K562 (cell line): ENCODE results near the gene ORAI3. TPM values are rescaled to one million over a fixed set of nuclear protein-coding genes. Genes with fewer than 3 reads are reported as not detected.

ENCODE experiments used
- ATAC-seq: fragments of 200-7000 bp; cut with Tn5 transposase; 3 replicates; pipeline ENCODE4 v1.9.1; 2020; ENCODE audit warnings: moderate library complexity
- BruUV-seq: library from RNA; stranded (reverse); fragments of 400-500 nt; replicated peaks from 2 replicates; lab custom pipeline; 2021; lab: Mats Ljungman, UMichigan
- CTCF ChIA-PET: fragments of 300-600 bp; formaldehyde crosslinking; extraction: SDS; loops from one replicate; lab custom pipeline; 2021; ENCODE audit warnings: low intra/inter-chr PET ratio; lab: Yijun Ruan, JAX
- POLR2A ChIA-PET: fragments of 300-600, 350-650 bp; sonication (Branson Sonifier 250); formaldehyde crosslinking; extraction: SDS; loops from one replicate; lab custom pipeline; 2021; ENCODE audit warnings: antibody characterized with exemption, inconsistent platforms; lab: Yijun Ruan, JAX
- DNase-seq, 4 experiments: peaks; one replicate each; pipeline versions ENCODE4 v3.0.0 to v3.0.0-alpha.2; 2011 to 2018; ENCODE audit warnings: low spot score in 3 of 4, mixed read lengths in 3 of 4; ENCODE audit errors: extremely low read depth in 1 of 4
- FAIRE-seq: peaks from 2 replicates; lab custom pipeline; 2011; peaks lifted over from hg19 to GRCh38; lab: Jason Lieb, UNC
- H2AFZ ChIP-seq: 2 replicates; pipeline ENCODE4 v1.6.0; 2011; ENCODE audit warnings: low read depth, low read length, control low read depth, inconsistent platforms
- H3K27ac ChIP-seq: fragments of 200-600 bp; 3 replicates; pipeline ENCODE4 v1.8.0; 2011; ENCODE audit warnings: low read depth, mild to moderate bottlenecking, control low read depth, inconsistent platforms, low read length, moderate library complexity, mixed read lengths; ENCODE audit errors: extremely low read depth
- H3K27me3 ChIP-seq, 2 experiments: fragments of 300-600 bp in 1 of 2; 2 replicates in 1 of 2; 3 replicates in 1 of 2; pipeline versions ENCODE4 v1.6.0 to v1.8.0; 2011; ENCODE audit warnings: inconsistent platforms in 2 of 2, low read length in 2 of 2, mild to moderate bottlenecking in 1 of 2, mixed read lengths in 1 of 2, moderate library complexity in 1 of 2; ENCODE audit not compliant: control insufficient read depth in 2 of 2, insufficient read depth in 2 of 2
- H3K36me3 ChIP-seq: fragments of 300-600 bp; 3 replicates; pipeline ENCODE4 v1.8.0; 2011; ENCODE audit warnings: mild to moderate bottlenecking, low read length, inconsistent platforms; ENCODE audit not compliant: control insufficient read depth, insufficient read depth
- H3K4me1 ChIP-seq, 2 experiments: fragments of 200-600 bp in 1 of 2; replicated peaks in 1 of 2; 2 replicates in 1 of 2; 3 replicates in 1 of 2; pipeline versions ENCODE4 v1.5.1 to v1.8.0; 2011; ENCODE audit warnings: inconsistent platforms in 2 of 2, low read length in 2 of 2, mild to moderate bottlenecking in 1 of 2, mixed read lengths in 1 of 2, moderate library complexity in 1 of 2; ENCODE audit not compliant: control insufficient read depth in 2 of 2, insufficient read depth in 2 of 2
- H3K4me2 ChIP-seq: 2 replicates; pipeline ENCODE4 v1.6.1; 2011; ENCODE audit warnings: low read length, control low read depth, inconsistent platforms, mixed read lengths; ENCODE audit not compliant: insufficient read depth
- H3K4me3 ChIP-seq: fragments of 200-600 bp; sonication (generic), shearing (Covaris generic); 2 replicates; pipeline ENCODE4 v1.5.1; 2016; ENCODE audit warnings: control low read depth, inconsistent platforms
- H3K79me2 ChIP-seq: fragments of 200-600 bp; 3 replicates; pipeline ENCODE4 v1.8.0; 2011; ENCODE audit warnings: low read length, inconsistent platforms; ENCODE audit not compliant: control insufficient read depth, insufficient read depth
- H3K9ac ChIP-seq, 2 experiments: 2 replicates each; pipeline versions ENCODE4 v1.6.0 to v1.6.1; 2011; ENCODE audit warnings: low read depth in 2 of 2, low read length in 2 of 2, control low read depth in 1 of 2, inconsistent platforms in 1 of 2, mild to moderate bottlenecking in 1 of 2, mixed read lengths in 1 of 2; ENCODE audit not compliant: insufficient read depth in 1 of 2
- H3K9me1 ChIP-seq: one replicate; pipeline ENCODE4 v1.6.0; 2011; ENCODE audit warnings: inconsistent platforms, mild to moderate bottlenecking, low read length, moderate library complexity; ENCODE audit not compliant: control insufficient read depth, insufficient read depth
- H3K9me3 ChIP-seq: replicated peaks from 2 replicates; pipeline ENCODE4 v1.5.1; 2011; ENCODE audit warnings: low read depth, low read length, inconsistent platforms; ENCODE audit not compliant: control insufficient read depth, insufficient read depth
- H4K20me1 ChIP-seq: replicated peaks from 2 replicates; pipeline ENCODE4 v1.6.1; 2011; ENCODE audit warnings: low read length, inconsistent platforms, mixed read lengths; ENCODE audit not compliant: control insufficient read depth, insufficient read depth
- CREB1 ChIP-seq, 2 experiments: sonication (generic) in 1 of 2; formaldehyde crosslinking in 1 of 2; IDR thresholded peaks; 2 replicates each; pipeline versions ENCODE4 v1.6.1 to v1.8.0; 2012 to 2022; ENCODE audit warnings: inconsistent platforms in 1 of 2, mild to moderate bottlenecking in 1 of 2, missing genetic modification reagents in 1 of 2, moderate library complexity in 1 of 2
- CREM ChIP-seq: IDR thresholded peaks from 2 replicates; pipeline ENCODE4 v1.6.1; 2014; ENCODE audit warnings: antibody characterized with exemption, low read depth
- EGR1 ChIP-seq: fragments of 450-650 bp; conservative IDR thresholded peaks from 2 replicates; pipeline ENCODE4 v1.6.1; 2017; ENCODE audit warnings: mild to moderate bottlenecking
- FIP1L1 ChIP-seq: fragments of 200-400 bp; formaldehyde crosslinking; IDR thresholded peaks from 2 replicates; pipeline ENCODE4 v1.6.1; 2018; ENCODE audit warnings: mild to moderate bottlenecking, low read depth, low read length; ENCODE audit not compliant: poor library complexity, severe bottlenecking
- KLF10 ChIP-seq: fragments of 250-450 bp; sonication (Bioruptor Pico); IDR thresholded peaks from 2 replicates; pipeline ENCODE4 v1.6.1; 2021; ENCODE audit warnings: matching md5 sums
- NBN ChIP-seq: fragments of 450-650 bp; IDR thresholded peaks from 2 replicates; pipeline ENCODE4 v1.6.1; 2016; ENCODE audit warnings: low read depth, mild to moderate bottlenecking
- NFIC ChIP-seq: fragments of 450-650 bp; IDR thresholded peaks from 2 replicates; pipeline ENCODE4 v1.6.1; 2017; ENCODE audit warnings: mild to moderate bottlenecking, inconsistent platforms
- NFIX ChIP-seq: fragments of 250-450 bp; sonication (Bioruptor Pico); IDR thresholded peaks from 2 replicates; pipeline ENCODE4 v1.4.0; 2020; ENCODE audit warnings: low read depth, mild to moderate bottlenecking, moderate library complexity
- NFXL1 ChIP-seq: fragments of 450-650 bp; formaldehyde crosslinking; IDR thresholded peaks from 2 replicates; pipeline ENCODE4 v1.4.0; 2021; ENCODE audit warnings: mild to moderate bottlenecking
- PCBP1 ChIP-seq: fragments of 200-400 bp; formaldehyde crosslinking; IDR thresholded peaks from 2 replicates; pipeline ENCODE4 v1.6.1; 2018; ENCODE audit warnings: mild to moderate bottlenecking, low read depth, low read length; ENCODE audit not compliant: poor library complexity, severe bottlenecking
- RBFOX2 ChIP-seq: fragments of 200-400 bp; formaldehyde crosslinking; IDR thresholded peaks from 2 replicates; pipeline ENCODE4 v1.6.1; 2017; ENCODE audit warnings: low read depth, mild to moderate bottlenecking, low read length, moderate library complexity
- RHOXF2B ChIP-seq: fragments of 250-450 bp; sonication (Bioruptor Pico); conservative IDR thresholded peaks from 2 replicates; pipeline ENCODE4 v1.5.1; 2021
- SIX5 ChIP-seq, 2 experiments: IDR thresholded peaks; 2 replicates each; pipeline ENCODE4 v1.6.1; 2011; ENCODE audit warnings: low read length in 2 of 2, borderline replicate concordance in 1 of 2, low read depth in 1 of 2, mild to moderate bottlenecking in 1 of 2, moderate library complexity in 1 of 2; ENCODE audit not compliant: insufficient read depth in 1 of 2
- STAG1 ChIP-seq: sonication (generic); formaldehyde crosslinking; IDR thresholded peaks from 2 replicates; pipeline ENCODE4 v1.5.0; 2020; ENCODE audit warnings: missing genetic modification reagents, borderline replicate concordance
- TAF7 ChIP-seq: fragments of 450-650 bp; IDR thresholded peaks from 2 replicates; pipeline ENCODE4 v1.6.1; 2016; ENCODE audit warnings: missing genetic modification characterization, missing compliant biosample characterization
- ZEB2 ChIP-seq: fragments of 450-650 bp; IDR thresholded peaks from 2 replicates; pipeline ENCODE4 v1.6.1; 2016
- ZFP36 ChIP-seq: fragments of 150-350 bp; IDR thresholded peaks from 2 replicates; pipeline ENCODE4 v1.6.1; 2018; ENCODE audit warnings: low read length, low read depth; ENCODE audit not compliant: partially characterized antibody
- ZNF324 ChIP-seq: fragments of 250-450 bp; sonication (Bioruptor Pico); IDR thresholded peaks from 2 replicates; pipeline ENCODE4 v1.4.0; 2020; ENCODE audit warnings: mild to moderate bottlenecking
- ZNF431 ChIP-seq: sonication (generic); formaldehyde crosslinking; IDR thresholded peaks from 2 replicates; pipeline ENCODE4 v1.8.0; 2022; ENCODE audit warnings: mild to moderate bottlenecking, missing genetic modification reagents
- WGBS: fragments of 100-300 bp; shearing (Covaris generic); methylation state at CpG from one replicate; pipeline ENCODE4 v1.1.6; 2016; ENCODE audit warnings: low coverage, mixed read lengths; ENCODE audit not compliant: insufficient coverage; ENCODE audit errors: missing lambda C conversion rate; 5-methylcytosine and 5-hydroxymethylcytosine counted together
- in situ Hi-C: fragments of 300-500 bp; cut with MboI; formaldehyde crosslinking; loops from 4 replicates; pipeline ENCODE4 v1.15.0; 2018; ENCODE audit warnings: inconsistent platforms, mixed read lengths
- intact Hi-C: fragments of 100-400 bp; cut with micrococcal nuclease; formaldehyde crosslinking; loops from 2 replicates; pipeline ENCODE4 v1.14.2; 2022
- polyA plus RNA-seq, 8 experiments: library from polyadenylated mRNA; depleted of rRNA in 4 of 8; stranded (reverse) in 5 of 8; unstranded in 3 of 8; fragments of >200 nt; fragmentation: Nextera tagmentation in 2 of 8; fragmentation: Illumina TruSeq in 1 of 8; extraction: Ambion mirVana in 2 of 8; extraction: Trizol in 1 of 8; gene quantifications; 2 replicates each; pipeline versions ENCODE4 v1.2.1 to v1.2.3, GENCODE V29; 2011 to 2014; ENCODE audit warnings: inconsistent platforms in 1 of 8, missing spikeins in 1 of 8
- total RNA-seq, 7 experiments: library from RNA; depleted of rRNA in 6 of 7; stranded (reverse); fragments of >200 nt in 6 of 7; fragmentation: Illumina TruSeq in 2 of 7; extraction: Trizol in 2 of 7; gene quantifications; 2 replicates each; pipeline versions ENCODE4 v1.2.1 to v1.2.3, GENCODE V29; 2011 to 2021; ENCODE audit warnings: low replicate concordance in 1 of 7
- TF ChIP-seq, protein P1 (sequence below): fragments of 200-800 bp; sonication (Bioruptor generic); IDR thresholded peaks from 2 replicates; pipeline ENCODE4 v1.6.1; 2017; ENCODE audit warnings: missing genetic modification characterization, missing compliant biosample characterization

ORAI3 gene
- total and polyA plus RNA-seq, 9 of the 15 experiments (the other 6 are each of a cell fraction or from before 2014, with no cell fraction given): 4.9 to 23.3 (median 14.1) TPM

DNA sequence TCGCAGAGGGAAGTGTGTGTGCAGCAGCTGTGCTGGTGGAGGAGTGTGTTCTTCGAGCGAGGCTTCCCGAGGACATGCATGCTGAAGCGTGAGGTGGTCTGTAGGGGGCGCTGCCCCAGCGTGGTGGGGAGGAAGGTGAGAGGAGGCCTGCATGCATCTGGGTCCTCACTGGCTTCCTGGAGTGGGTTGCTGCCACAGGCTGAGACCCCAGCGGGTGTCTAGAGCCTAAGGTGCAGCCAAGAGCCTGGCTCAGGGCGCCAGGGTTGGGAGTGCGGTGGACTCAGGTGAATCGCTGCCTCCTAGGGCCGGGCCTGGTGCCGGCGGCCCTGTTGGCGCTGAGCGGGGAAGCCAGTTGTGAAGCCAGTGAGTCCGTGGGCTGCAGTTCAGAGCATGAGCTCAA, 28.6 kb downstream of the ORAI3 start (continued):
- TF ChIP-seq CREB1 (IDR thresholded peaks at IDR 0.05) (no peak), CREB1 (CRISPR knock-in tag; IDR thresholded peaks at IDR 0.05) (no peak), NFIC (no peak), ZNF324 (CRISPR knock-in tag) (no peak)
- TF ChIP-seq, all 486 proteins: peak for 8

DNA sequence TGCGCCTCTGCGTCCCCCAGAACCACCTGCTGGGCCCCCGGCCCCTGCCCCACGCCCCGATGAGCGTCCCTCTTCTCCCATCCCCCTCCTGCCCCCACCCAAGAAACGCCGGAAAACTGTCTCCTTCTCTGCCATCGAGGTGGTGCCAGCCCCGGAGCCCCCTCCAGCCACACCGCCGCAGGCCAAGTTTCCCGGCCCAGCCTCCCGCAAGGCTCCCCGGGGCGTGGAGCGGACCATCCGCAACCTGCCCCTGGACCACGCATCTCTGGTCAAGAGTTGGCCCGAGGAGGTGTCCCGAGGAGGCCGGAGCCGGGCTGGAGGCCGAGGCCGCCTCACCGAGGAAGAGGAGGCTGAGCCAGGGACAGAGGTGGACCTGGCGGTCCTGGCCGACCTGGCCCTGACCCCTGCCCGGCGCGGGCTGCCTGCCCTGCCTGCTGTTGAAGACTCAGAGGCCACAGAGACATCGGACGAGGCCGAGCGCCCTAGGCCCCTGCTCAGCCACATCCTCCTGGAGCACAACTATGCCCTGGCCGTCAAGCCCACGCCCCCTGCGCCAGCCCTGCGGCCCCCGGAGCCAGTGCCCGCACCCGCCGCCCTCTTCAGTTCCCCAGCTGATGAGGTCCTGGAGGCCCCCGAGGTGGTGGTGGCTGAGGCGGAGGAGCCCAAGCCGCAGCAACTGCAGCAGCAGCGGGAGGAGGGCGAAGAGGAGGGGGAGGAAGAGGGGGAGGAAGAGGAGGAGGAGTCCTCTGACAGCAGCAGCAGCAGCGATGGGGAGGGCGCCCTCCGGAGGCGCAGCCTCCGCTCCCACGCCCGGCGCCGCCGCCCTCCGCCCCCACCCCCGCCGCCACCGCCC, 30.5 kb downstream of the ORAI3 start:
- Histone ChIP-seq H3K79me2 (0 out of 3 replicates have a peak, but pooled peaks cover 4% of the 10 kb centered on the region), H3K4me3 (no peak overlapping the region), H2AFZ (no peak overlapping the region), H3K4me1 (peaks cover 0 to 41% of the 10 kb centered on the region in 2 experiments; a peak in 4 of 5 replicates), H3K36me3 (peaks cover 90% of the 10 kb centered on the region; the same call in 2 of the 3 replicates), H3K9ac (no peak overlapping the region; a peak in 1 of 4 replicates), H3K9me1 (peaks cover 2% of the 10 kb centered on the region), H3K4me2 (no peak overlapping the region), H3K27me3 (no peaks in the 10 kb centered on the region), H3K27ac (no peak overlapping the region), H4K20me1 (peaks cover 5% of the 10 kb centered on the region), H3K9me3 (no peaks in the 10 kb centered on the region)
- in situ Hi-C loops: loop anchor here (10.0 to 25.0 kb wide), 2 partner anchors 315 to 458 kb away; partner anchors contain the start of genes COX6A2 and ZNF843
- no TSS peak for BruUV-seq
- ATAC-seq (peak; percentile 50), FAIRE-seq (no peak), DNase-seq (peak in 3 of 4 experiments; percentile 53 to 57 (median 56))
- WGBS: 82% methylated on average over 38 of the region's 62 CpGs
- ChIA-PET POLR2A (interaction anchor here (0.6 to 1.8 kb wide), 2 partner anchors 21 to 23 kb away, joined by 4 read pairs; no protein-coding TSS in a partner anchor), CTCF (no interaction called here)
- intact Hi-C loops: loop anchor here (10.0 kb wide), 2 partner anchors 165 to 315 kb away; no protein-coding TSS in a partner anchor
- TF ChIP-seq EGR1 (peak; percentile 40), ZNF431 (CRISPR knock-in tag) (no peak), RHOXF2B (CRISPR knock-in tag) (no peak), FIP1L1 (peak; percentile 48), ZEB2 (no peak), NFXL1 (CRISPR knock-in tag) (no peak), ZFP36 (peak; percentile 49), KLF10 (CRISPR knock-in tag) (no peak), TAF7 (tag) (no peak), NBN (no peak), PCBP1 (no peak), STAG1 (no peak), SIX5 (IDR thresholded peaks at IDR 0.05; ENCODE audit: borderline replicate concordance in 1 of 2, insufficient read depth in 1 of 2, low read depth in 1 of 2, low read length in 2 of 2) (no peak), RBFOX2 (peak; percentile 36; the same call in 1 of the 2 replicates), CREM (0 out of 2 replicates have a peak, but pooled peaks have one; percentile 8), NFIX (no peak)
- TF ChIP-seq, protein P1, sequence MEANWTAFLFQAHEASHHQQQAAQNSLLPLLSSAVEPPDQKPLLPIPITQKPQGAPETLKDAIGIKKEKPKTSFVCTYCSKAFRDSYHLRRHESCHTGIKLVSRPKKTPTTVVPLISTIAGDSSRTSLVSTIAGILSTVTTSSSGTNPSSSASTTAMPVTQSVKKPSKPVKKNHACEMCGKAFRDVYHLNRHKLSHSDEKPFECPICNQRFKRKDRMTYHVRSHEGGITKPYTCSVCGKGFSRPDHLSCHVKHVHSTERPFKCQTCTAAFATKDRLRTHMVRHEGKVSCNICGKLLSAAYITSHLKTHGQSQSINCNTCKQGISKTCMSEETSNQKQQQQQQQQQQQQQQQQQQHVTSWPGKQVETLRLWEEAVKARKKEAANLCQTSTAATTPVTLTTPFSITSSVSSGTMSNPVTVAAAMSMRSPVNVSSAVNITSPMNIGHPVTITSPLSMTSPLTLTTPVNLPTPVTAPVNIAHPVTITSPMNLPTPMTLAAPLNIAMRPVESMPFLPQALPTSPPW (CRISPR knock-in tag): 0 out of 2 replicates have a peak, but pooled peaks have one; percentile 35
